Amygdala (tissue), 56 donors: ENCODE results near the gene MUC20.
"Not testable (repeated sequence)": the region's sequence is repeated elsewhere in the genome, so short reads cannot be mapped to it uniquely, and the experiment has no call there.

Experiments
- DNase-seq, 56 donors: peaks; one replicate each; lab custom pipeline; 2025; lab: John Stamatoyannopoulos, UW

Gene MUC20

GRCh38 chr3:195692781-195693427 is 27.9 kb upstream of the MUC20 start:
- no peak for DNase-seq

- DNase-seq = no peak
These were observed 27.2 kb upstream of the MUC20 start for GRCh38 chr3:195693428-195694216.

DNA sequence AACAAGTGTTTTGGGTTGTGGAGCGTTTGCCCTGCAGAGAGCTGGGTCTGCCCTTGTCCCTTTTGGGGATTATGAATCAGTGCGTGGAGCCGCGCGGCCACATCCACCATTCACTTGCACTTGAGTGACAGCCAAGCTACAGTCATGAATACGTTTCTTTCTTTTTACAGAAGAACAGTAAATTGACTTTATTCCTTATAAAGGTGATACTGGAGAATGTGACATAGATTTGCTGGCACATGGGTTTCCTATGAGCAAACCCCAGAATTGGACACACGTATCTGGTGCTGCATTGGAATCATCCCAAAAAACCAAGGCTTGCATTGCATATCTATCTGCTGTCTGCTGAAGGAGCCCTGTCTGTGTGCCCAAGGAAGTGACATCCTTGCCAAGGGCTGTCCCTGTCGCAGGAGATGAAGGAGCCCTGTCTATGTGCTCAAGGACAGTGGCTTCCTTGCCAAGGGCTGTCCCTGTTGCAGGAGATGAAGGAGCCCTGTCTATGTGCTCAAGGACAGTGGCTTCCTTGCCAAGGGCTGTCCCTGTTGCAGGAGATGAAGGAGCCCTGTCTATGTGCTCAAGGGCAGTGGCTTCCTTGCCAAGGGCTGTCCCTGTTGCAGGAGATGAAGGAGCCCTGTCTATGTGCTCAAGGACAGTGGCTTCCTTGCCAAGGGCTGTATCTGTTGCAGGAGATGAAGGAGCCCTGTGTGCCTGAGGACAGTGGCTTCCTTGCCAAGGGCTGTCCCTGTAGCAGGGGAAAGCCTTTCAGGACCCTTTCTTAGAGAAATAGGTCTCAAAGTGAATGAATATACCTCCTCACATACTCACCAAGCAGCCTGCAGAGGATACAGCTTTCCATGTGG is 26.3 kb upstream of the MUC20 start:
- DNase-seq = not testable (repeated sequence)

GRCh38 chr3:195696632-195697278 is 24.0 kb upstream of the MUC20 start:
- DNase-seq = no peak

GRCh38 chr3:195697582-195698324 is 23.0 kb upstream of the MUC20 start:
- DNase-seq = no peak

- DNase-seq = no peak
These were observed 22.5 kb upstream of the MUC20 start for GRCh38 chr3:195698325-195698646.

DNA sequence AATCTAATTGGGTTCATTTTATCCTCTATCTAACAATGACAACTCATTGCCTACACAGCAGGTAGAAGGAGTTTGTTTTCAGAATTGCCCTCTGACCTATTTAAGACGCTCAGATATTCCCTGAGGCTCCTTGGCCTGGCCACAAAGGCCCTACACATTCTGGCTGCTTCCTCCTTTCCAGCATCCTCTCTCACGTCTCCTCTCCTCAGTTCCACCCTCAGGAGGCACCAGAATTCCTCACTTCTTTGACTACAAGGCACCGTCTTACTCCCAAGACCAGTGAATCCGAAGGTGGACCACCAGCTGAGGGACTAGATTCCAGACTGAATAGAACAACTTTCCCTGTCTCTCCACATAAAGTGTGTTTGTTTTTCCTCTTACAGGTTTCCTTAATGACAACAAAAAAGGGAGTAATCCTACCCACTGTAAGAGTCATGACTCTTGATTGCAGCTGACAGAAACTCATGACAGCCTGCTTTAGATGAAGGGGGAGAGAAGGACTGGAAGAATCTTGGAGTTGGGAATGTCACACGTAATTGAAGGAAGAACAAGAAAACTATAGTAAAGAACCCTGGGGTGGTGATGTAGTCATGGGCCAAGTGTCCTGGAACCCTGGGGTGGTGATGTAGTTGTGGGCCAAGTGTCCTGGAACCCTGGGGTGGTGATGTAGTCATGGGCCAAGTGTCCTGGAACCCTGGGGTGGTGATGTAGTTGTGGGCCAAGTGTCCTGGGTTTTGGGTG is 22.0 kb upstream of the MUC20 start:
- DNase-seq = no peak

GRCh38 chr3:195699388-195699771 is 21.4 kb upstream of the MUC20 start:
- DNase-seq = no peak

GRCh38 chr3:195699860-195700259 is 20.9 kb upstream of the MUC20 start:
- no peak for DNase-seq

GRCh38 chr3:195700319-195700718 is 20.5 kb upstream of the MUC20 start:
- DNase-seq = no peak

GRCh38 chr3:195701042-195701915 is 19.5 kb upstream of the MUC20 start:
- DNase-seq = no peak

DNA sequence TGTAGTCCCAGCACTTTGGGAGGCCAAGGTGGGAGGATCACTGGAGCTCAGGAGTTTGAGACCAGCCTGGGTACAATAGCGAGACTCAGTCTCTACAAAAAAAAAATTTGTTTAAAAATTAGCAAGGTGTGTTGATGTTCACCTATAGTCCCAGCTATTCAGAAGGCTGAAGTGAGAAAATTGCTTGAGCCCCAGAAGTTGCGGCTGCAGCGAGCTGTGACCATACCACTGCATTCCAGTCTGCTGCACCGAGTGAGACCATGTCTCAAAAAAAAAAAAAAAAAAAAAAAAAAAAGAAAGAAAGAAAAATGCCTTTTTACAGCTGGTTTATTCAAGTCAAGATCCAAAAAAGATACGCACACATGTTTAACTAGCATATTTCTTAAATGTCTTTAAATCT is 17.0 kb upstream of the MUC20 start:
- no peak for DNase-seq

DNA sequence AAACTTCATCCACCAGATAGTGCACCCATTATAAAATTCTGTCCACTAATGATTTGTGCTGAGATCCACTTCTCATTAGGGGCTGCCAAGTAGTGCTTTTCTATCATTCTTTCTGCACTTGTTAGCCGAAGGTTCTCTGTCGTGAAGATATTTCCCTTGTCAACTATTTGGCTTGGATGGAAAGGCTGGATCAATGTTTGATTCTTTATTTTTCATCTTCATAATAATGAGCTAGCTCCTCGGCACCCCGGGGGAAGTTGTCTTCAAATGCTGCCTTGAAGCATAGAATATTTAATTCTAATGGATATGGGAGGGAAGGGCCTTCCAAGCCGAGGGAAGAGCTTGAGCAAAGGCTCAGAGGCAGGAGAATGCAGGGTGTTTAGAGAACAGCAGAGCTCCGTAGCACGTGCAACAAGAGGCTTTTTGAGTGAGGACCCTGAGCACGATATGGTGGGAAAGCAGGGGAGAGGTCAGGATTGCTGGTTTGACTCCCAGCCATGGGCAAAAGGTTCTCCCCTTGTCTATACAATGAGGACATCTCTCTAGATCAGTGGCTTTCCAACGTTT is 16.3 kb upstream of the MUC20 start:
- no peak for DNase-seq

DNA sequence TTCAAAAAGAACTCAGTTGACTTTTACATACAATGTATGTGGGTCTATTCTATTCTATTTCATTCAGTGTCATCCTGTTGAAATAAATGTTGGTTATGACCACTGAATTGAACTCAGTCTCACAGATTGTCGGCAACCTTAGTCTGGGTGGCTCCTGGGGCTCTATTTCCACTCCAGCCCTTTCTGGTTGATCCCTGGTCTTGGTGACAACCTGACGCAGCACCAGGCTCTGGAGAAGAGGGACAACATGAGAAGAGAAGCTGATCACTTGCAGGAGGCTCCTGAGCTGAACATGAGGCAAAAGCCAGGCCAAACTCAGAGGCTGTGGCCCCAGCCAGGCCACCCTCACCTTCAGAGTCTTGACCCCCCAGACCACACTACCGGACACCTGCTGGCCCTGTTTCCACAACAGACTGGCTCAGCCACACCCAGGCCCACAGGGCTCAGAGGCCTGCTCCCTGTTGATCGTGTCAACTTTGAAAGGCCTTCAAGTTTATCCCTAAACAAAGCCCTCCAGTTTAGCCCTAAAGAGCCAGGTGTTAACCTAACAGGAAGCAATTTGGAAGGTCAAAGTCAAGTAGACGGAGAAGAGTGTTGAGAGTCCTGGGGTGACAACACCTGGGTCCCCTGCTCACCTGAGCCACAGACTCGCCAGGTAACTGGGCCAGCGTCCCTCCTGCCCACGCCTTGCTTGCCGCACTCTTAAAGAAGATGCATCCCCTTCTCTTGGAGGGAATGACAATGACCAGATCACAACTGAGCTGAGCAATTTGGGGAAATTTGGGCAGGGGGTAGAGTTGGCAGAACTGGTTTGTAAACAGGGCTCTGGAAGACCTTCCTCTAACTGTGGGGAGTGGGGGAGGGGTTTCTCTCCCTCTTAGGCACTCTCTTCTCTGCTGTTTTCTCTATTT is 15.4 kb upstream of the MUC20 start:
- DNase-seq = no peak

DNA sequence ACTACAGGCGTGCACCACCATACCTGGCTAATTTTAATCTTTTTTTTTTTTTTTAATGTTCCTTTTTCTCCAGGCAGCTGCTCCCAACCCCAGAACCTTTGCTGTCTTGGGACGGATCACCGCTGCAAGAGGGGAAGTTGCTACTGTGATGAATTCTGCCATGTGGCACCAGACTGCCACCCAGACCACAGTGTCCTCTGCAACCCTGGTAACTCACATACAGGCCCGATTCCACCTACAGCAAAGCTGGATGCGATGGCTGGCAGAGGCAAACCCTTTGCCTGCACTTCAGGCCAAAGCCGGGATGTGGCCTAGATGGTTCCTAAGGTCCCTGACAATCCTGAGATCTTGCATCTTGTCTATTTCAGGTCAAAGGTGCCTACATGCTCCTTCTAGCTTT is 12.7 kb upstream of the MUC20 start:
- no peak for DNase-seq

- no peak for DNase-seq
These were observed 11.9 kb upstream of the MUC20 start for GRCh38 chr3:195708626-195709481.
